ENCODE measurements around the gene KRT35.
"Not testable (repeated sequence)": the region's sequence is repeated elsewhere in the genome, so short reads cannot be mapped to it uniquely, and the experiment has no call there.

KRT35 gene

DNA sequence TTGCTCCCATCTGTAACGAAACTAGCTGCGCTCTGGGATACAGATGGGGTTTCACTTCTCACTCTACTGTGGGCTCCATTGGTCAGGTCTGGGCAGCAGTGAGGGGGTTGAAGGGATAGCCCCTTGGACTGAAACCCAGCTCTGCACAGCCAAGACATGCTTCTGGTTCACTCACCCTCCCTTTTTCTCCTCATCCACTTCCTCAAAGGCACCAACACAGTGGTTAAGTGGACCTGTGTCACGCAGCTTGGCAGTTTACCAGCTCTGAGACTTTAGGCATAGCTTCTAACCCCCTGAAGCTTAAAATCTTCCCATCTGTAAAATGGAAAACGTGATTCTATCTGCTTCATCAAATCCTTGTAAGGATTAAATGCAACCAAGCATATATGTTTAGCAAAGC is 28.7 kb downstream of the KRT35 start:
- no peak for DNase-seq

DNA sequence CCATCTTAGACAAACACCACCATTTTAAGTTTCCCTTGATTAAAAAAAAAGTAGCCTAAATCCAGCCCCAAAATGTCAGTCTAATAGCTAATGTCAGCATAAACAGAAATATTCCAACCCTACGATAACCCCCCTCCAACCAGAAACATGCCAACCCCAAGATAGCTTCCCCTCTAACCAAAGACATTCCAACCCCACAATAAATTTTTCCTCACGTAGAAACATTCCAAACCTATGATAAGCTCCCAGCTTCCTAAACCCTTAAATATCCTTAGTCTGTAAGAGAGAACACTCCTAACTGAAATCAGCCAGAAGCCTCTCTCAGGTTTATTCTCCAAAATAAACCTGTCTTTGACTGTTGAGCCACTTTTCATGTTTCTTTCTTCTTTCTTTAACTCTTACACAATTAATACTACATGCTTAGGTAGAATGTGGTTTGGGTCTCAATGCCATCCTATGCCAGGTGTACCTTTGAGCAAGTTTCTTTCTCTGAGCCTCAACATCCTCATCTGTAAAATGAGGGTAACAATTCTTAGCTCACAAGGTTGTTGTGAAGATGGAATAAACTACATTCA is 29.7 kb downstream of the KRT35 start:
- DNase-seq, result no peak

GRCh38 chr17:41449008-41449407 is 31.9 kb downstream of the KRT35 start:
- no peak for DNase-seq

- no peak for DNase-seq
Measured at GRCh38 chr17:41448506-41448905, 32.4 kb downstream of the KRT35 start.

DNA sequence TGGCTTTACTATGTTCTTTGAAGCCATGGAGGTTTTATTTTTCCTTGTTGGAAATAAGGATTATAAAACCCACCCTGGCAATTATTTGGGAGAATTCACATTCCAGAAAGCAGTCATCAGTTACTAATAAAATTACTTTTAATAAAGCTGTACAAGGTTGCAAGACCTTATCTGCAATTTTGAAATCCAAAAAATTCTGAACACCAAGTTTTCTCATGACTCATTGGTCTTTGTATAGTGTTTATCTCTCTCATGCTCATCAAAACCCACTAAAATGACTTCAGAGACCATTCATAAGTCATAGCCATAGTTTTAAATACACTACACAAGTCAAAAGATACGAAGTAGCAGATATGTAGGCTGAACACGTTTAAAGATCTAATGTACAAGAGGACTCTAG is 34.1 kb downstream of the KRT35 start:
- no peak for DNase-seq

DNA sequence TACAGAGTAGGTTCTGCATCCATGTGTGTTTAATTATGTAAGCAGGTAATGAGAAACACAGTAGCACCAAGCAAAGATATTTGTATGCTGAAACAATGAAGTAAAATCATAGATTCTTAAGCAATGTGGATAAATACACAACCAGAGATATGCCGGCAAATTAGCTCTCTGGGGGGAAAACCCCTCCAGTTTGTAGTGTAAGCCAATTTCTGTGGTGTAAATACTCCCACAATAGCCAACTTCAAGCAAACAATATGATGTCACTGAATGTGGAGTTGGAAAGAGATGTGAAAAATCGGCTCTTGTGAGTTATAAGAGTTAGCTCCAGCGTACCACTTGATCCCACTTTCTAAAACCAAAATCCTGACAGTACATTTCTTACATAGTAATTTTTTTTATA is 36.3 kb downstream of the KRT35 start:
- DNase-seq, result no peak

GRCh38 chr17:41444186-41444585 is 36.8 kb downstream of the KRT35 start:
- no peak for DNase-seq

DNA sequence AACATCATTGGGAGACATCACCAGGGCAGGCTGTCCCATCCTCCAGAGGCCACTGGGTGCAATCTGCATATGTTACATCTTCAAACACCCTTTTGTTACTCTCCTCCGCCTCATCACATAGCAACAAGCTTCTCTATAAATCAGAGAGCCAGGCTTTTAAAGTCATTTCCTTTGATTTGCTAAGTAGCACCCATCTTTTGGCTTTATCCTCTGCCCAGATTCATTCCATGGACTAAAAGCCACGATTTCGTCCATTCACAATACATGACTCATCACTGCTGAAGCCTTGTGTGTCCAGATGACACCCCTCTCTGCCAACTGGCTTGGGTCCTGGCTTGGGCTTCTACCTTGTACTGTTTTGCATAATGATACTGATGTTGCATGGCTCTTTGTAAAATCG is 38.2 kb downstream of the KRT35 start:
- no peak for DNase-seq

- DNase-seq, result no peak
Measured at GRCh38 chr17:41440531-41441033, 40.4 kb downstream of the KRT35 start, which contains the start of gene KRT38. KRT38 (minus strand) TSS chr17:41440983; CDS start chr17:41440921, 62 bp downstream.

DNA sequence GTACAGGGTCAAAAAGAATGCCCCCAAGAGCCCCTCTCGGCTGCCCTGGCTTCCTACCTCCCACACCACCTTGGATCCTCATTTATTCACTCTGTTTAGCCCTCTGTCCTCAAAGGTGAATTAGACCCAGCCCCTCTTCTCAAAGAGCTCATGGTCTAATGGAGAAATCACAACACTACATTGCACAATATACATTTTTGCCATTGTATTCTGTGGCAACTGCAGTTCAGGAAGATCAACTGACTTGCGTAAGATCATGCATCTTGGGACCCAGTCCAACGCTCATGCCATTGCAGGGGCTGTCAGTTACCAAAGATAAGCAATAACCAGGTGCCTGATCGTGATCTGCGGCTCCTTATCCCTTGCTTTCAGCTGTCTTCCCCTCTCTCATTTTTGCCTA is 41.6 kb downstream of the KRT35 start:
- DNase-seq, result no peak

- DNase-seq, result no peak
Measured at GRCh38 chr17:41437769-41438168, 43.2 kb downstream of the KRT35 start.

DNA sequence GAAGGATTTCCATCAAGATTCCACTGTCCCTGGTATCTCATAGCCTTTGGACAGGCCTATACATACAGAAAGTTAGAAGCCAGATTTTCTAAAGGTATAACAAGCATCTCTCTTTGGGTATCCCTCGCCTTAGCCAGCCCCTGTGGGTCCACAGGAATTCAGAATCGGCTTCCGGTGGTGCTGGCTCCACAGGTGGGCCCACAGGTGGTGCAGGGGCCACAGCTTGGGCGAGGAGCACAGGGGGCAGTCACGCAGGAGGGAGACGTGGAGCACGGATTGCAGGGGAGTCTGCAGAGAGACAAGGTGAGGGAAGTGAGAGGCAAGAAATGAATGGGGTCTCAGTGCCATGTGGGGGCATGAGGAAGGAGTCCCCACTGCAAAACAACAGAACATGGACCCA is 43.7 kb downstream of the KRT35 start:
- no peak for DNase-seq

DNA sequence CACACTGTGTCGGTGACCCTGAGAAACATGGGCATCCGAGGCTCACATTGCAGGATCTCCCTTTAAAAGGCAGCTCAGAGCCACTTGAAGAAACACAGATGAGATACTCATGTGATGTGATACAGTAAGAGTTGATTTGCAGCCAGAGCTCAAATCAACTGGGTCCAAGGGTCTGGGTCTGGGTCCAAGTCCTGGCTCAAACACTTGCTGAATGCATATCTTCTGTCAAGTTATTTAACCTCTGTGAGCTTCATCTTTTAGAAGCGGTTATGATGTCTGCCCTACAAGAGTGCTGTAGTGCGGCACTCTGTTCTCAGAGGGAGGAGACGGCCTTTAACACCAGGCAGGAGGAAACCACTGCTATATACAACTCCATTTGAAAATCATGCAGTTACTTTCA is 46.5 kb downstream of the KRT35 start:
- no peak for DNase-seq

DNA sequence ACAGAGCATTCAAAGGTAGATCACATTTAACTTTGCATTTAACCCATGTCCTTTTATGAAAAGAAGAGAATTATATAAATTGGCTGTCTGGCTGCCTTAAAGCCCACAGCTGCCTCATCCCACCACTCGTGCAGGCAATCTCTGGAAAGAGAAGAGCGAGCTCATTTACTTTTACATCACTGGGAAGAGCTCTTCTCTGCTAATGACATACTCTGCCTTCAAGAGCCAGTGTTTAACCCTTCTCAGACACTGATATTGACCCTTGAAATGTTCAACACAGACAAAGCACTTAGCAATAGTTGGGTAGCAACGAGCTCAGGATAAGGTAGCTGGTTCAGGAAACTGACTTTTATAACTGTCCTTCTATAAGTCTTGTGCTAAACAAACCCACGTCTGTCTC is 46.9 kb downstream of the KRT35 start:
- DNase-seq, result no peak

- DNase-seq, result no peak
Measured at GRCh38 chr17:41433586-41433985, 47.4 kb downstream of the KRT35 start.

DNA sequence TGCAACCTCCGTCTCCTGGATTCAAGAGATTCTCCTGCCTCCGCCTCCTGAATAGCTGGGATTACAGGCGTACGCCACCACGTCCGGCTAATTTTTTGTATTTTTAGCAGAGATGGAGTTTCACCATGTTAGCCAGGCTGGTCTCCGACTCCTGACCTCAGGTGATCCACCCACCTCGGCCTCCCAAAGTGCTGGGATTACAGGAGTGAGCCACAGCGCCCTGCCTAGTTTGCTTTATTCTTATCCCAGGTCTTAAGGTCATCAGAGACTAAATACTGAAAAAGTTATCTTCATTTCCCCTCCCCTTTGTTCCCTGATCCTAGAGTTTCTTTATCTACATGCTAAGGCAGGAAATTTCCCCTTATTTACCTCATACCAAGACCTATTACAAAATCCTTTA is 50.6 kb downstream of the KRT35 start:
- DNase-seq, result not testable (repeated sequence)

- DNase-seq, result no peak
Measured at GRCh38 chr17:41429667-41430066, 51.3 kb downstream of the KRT35 start.

GRCh38 chr17:41428591-41429291 is 52.2 kb downstream of the KRT35 start:
- DNase-seq, result no peak
